GM23338 (cell line): ENCODE measurements around the gene MKNK1. TPM values are rescaled to one million over a fixed set of nuclear protein-coding genes. Genes with fewer than 3 reads are reported as not detected.

ENCODE experiments used
- ATAC-seq: fragments of 200-7000 bp; cut with Tn5 transposase; 3 replicates; pipeline ENCODE4 v1.9.1; 2020
- DNase-seq: peaks from one replicate; pipeline ENCODE4 v3.0.0-alpha.2; 2015; ENCODE audit warnings: low spot score
- H2AFZ ChIP-seq: fragments of 200-600 bp; sonication (generic); 2 replicates; pipeline ENCODE4 v1.8.0; 2016; ENCODE audit warnings: antibody characterized with exemption, mild to moderate bottlenecking, moderate library complexity
- H3F3A ChIP-seq: fragments of 200-600 bp; sonication (generic); replicated peaks from 2 replicates; pipeline ENCODE4 v1.8.0; 2017; ENCODE audit warnings: antibody characterized with exemption, mixed run types, low read depth
- H3K27ac ChIP-seq: fragments of 200-600 bp; sonication (generic); 2 replicates; pipeline ENCODE4 v1.6.1; 2016; ENCODE audit warnings: low read depth
- H3K27me3 ChIP-seq: fragments of 200-600 bp; sonication (generic); 2 replicates; pipeline ENCODE4 v1.8.0; 2016; ENCODE audit warnings: mild to moderate bottlenecking, mixed run types, moderate library complexity; ENCODE audit not compliant: insufficient read depth
- H3K36me3 ChIP-seq: fragments of 200-600 bp; sonication (generic); 2 replicates; pipeline ENCODE4 v1.8.0; 2016; ENCODE audit warnings: mild to moderate bottlenecking; ENCODE audit not compliant: insufficient read depth
- H3K4me1 ChIP-seq: fragments of 200-600 bp; sonication (generic); 2 replicates; pipeline ENCODE4 v1.8.0; 2016; ENCODE audit warnings: mild to moderate bottlenecking, moderate library complexity; ENCODE audit not compliant: insufficient read depth
- H3K4me2 ChIP-seq: fragments of 200-600 bp; sonication (generic); 2 replicates; pipeline ENCODE4 v1.7.1; 2017; ENCODE audit warnings: mixed run types
- H3K4me3 ChIP-seq: fragments of 200-600 bp; sonication (generic); 2 replicates; pipeline ENCODE4 v1.6.1; 2016; ENCODE audit warnings: mixed run types
- H3K79me2 ChIP-seq: fragments of 200-600 bp; sonication (generic); replicated peaks from 2 replicates; pipeline ENCODE4 v1.8.0; 2017; ENCODE audit warnings: mild to moderate bottlenecking; ENCODE audit not compliant: insufficient read depth
- H3K9me2 ChIP-seq: fragments of 200-600 bp; sonication (generic); 2 replicates; pipeline ENCODE4 v1.8.0; 2017; ENCODE audit not compliant: insufficient read depth
- H4K20me1 ChIP-seq: fragments of 200-600 bp; sonication (generic); replicated peaks from 2 replicates; pipeline ENCODE4 v1.8.0; 2017; ENCODE audit warnings: mild to moderate bottlenecking; ENCODE audit not compliant: insufficient read depth
- H3K27ac Mint-ChIP-seq: 2 replicates; pipeline ENCODE4 v1.8.0; 2020; ENCODE audit warnings: inconsistent platforms, mild to moderate bottlenecking, moderate library complexity, mixed read lengths
- H3K27me3 Mint-ChIP-seq: 3 replicates; pipeline ENCODE4 v1.8.0; 2022; ENCODE audit warnings: low read depth, mild to moderate bottlenecking, moderate library complexity, mixed read lengths, inconsistent platforms; ENCODE audit not compliant: insufficient read depth, poor library complexity
- H3K36me3 Mint-ChIP-seq: 3 replicates; pipeline ENCODE4 v1.8.0; 2021; ENCODE audit warnings: low read depth, mild to moderate bottlenecking, inconsistent platforms, moderate library complexity, mixed read lengths
- H3K4me1 Mint-ChIP-seq: 3 replicates; pipeline ENCODE4 v1.8.0; 2020; ENCODE audit warnings: mild to moderate bottlenecking, inconsistent platforms, mixed read lengths
- H3K4me3 Mint-ChIP-seq: 3 replicates; pipeline ENCODE4 v1.8.0; 2021; ENCODE audit warnings: moderate library complexity, mild to moderate bottlenecking, inconsistent platforms, mixed read lengths
- H3K9me3 Mint-ChIP-seq: 3 replicates; pipeline ENCODE4 v1.8.0; 2020; ENCODE audit warnings: moderate library complexity, mild to moderate bottlenecking, inconsistent platforms, mixed read lengths
- CREB1 ChIP-seq: fragments of 250-450 bp; sonication (Bioruptor Pico); IDR thresholded peaks from 2 replicates; pipeline ENCODE4 v1.5.0; 2020; ENCODE audit warnings: low read depth, mild to moderate bottlenecking, moderate library complexity
- EZH2 ChIP-seq: fragments of 200-600 bp; sonication (generic); IDR thresholded peaks from one replicate; pipeline ENCODE4 v1.8.0; 2017; ENCODE audit warnings: antibody characterized with exemption, mild to moderate bottlenecking, low read depth; ENCODE audit not compliant: unreplicated experiment
- EZH2phosphoT487 ChIP-seq: fragments of 200-600 bp; sonication (generic); IDR thresholded peaks from one replicate; pipeline ENCODE4 v1.8.1; 2018; ENCODE audit warnings: antibody characterized with exemption; ENCODE audit not compliant: unreplicated experiment
- JUNB ChIP-seq: IDR thresholded peaks from one replicate; pipeline ENCODE4 v1.6.1; 2016; ENCODE audit warnings: antibody characterized with exemption; ENCODE audit not compliant: unreplicated experiment
- NANOG ChIP-seq: IDR thresholded peaks from 2 replicates; pipeline ENCODE4 v1.6.1; 2016; ENCODE audit warnings: antibody characterized with exemption, borderline replicate concordance
- STAT1 ChIP-seq: IDR thresholded peaks from one replicate; pipeline ENCODE4 v1.6.1; 2016; ENCODE audit warnings: antibody characterized with exemption; ENCODE audit not compliant: unreplicated experiment
- ZNF114 ChIP-seq: fragments of 250-450 bp; sonication (Bioruptor Pico); IDR thresholded peaks from 2 replicates; pipeline ENCODE4 v1.5.0; 2020; ENCODE audit warnings: mild to moderate bottlenecking, moderate library complexity
- ZNF331 ChIP-seq: fragments of 250-450 bp; sonication (Bioruptor Pico); IDR thresholded peaks from 2 replicates; pipeline ENCODE4 v1.5.0; 2020; ENCODE audit warnings: low read depth, mild to moderate bottlenecking, moderate library complexity
- ZNF462 ChIP-seq: fragments of 250-450 bp; sonication (Bioruptor Pico); IDR thresholded peaks from 2 replicates; pipeline ENCODE4 v1.5.0; 2020; ENCODE audit warnings: mild to moderate bottlenecking, moderate library complexity
- polyA plus RNA-seq: library from polyadenylated mRNA; unstranded; fragments of >200 nt; fragmentation: Nextera tagmentation; extraction: Ambion mirVana; gene quantifications from 2 replicates; pipeline ENCODE4 v1.2.1, GENCODE V29; 2016
- total RNA-seq: library from RNA; depleted of rRNA; stranded (reverse); fragments of >200 nt; shearing (Covaris generic); gene quantifications from 2 replicates; pipeline ENCODE4 v1.2.3, GENCODE V29; 2014
- TF ChIP-seq, protein P1 (sequence below): IDR thresholded peaks from 2 replicates; pipeline ENCODE4 v1.6.1; 2016; ENCODE audit warnings: antibody characterized with exemption
- TF ChIP-seq, protein P2 (sequence below), 2 experiments: fragments of 200-600 bp in 1 of 2; sonication (generic) in 1 of 2; conservative IDR thresholded peaks; 2 replicates each; pipeline versions ENCODE4 v1.5.1 to v1.6.1; 2016 to 2017; ENCODE audit warnings: antibody characterized with exemption in 2 of 2, low read depth in 2 of 2, mild to moderate bottlenecking in 2 of 2, moderate library complexity in 1 of 2

Gene MKNK1
- total and polyA plus RNA-seq, 2 experiments from 2014 or later: 11.8 to 20.5 TPM

DNA sequence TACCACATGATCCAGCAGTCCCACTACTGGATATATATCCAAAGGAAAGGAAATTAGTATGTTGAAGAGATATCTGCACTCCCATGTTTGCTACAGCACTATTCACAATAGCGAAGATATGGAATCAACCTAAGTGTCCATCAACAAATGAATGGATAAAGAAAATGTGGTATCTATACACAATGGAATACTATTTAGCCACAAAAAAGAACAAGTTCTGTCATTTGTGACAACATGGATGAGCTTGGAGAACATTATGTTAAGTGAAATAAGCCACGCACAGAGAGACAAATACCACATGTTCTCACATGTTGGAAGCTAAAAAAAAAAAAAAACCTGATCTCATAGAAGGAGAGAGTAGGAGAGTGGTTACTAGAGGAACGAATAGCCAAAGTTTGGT lies 46.4 kb upstream of the MKNK1 start (continued):
- no peak for TF ChIP-seq EZH2
- TF ChIP-seq CREB1 (CRISPR knock-in tag): no peak
- no peak for TF ChIP-seq NANOG

DNA sequence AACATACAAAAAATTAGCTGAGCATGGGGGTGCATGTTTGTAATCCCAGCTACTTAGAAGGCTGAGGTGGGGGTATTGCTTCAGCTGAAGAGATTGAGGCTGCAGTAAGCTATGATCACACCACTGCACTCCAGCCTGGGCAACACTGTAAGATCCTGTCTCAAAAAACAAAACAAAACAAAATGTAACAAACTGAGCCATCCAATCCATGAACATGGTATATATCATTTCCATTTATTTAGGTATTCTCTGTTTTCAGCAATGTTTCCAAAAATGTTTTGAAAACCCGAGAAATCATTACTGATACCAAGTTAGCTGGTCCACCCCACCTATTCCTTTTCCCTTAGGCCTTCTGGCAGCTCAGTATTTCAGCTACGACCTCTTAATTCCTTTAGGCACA lies 45.7 kb upstream of the MKNK1 start:
- Mint-ChIP-seq H3K4me1 (no peaks in the 10 kb centered on the region), H3K4me3 (no peak overlapping the region), H3K36me3 (peaks cover 65% of the 10 kb centered on the region), H3K27ac (no peak overlapping the region), H3K9me3 (peaks cover 15% of the 10 kb centered on the region; the same call in 2 of the 3 replicates), H3K27me3 (no peaks in the 10 kb centered on the region)
- no peak for ATAC-seq
- Histone ChIP-seq H3K27ac (no peak overlapping the region), H3F3A (no peaks in the 10 kb centered on the region), H3K4me1 (no peaks in the 10 kb centered on the region), H3K36me3 (peaks cover 19% of the 10 kb centered on the region), H3K4me2 (no peak overlapping the region), H3K4me3 (no peak overlapping the region), H2AFZ (no peak overlapping the region), H3K79me2 (no peaks in the 10 kb centered on the region), H4K20me1 (no peaks in the 10 kb centered on the region; the same call in 1 of the 2 replicates), H3K9me2 (no peaks in the 10 kb centered on the region), H3K27me3 (no peaks in the 10 kb centered on the region)
- TF ChIP-seq EZH2 (no peak), NANOG (no peak), JUNB (no peak)
- no peak for DNase-seq

- Histone ChIP-seq H3K9me2 (no peaks in the 10 kb centered on the region), H4K20me1 (no peaks in the 10 kb centered on the region; the same call in 1 of the 2 replicates), H3K36me3 (peaks cover 19% of the 10 kb centered on the region), H3K79me2 (no peaks in the 10 kb centered on the region), H3K4me1 (no peaks in the 10 kb centered on the region), H3K4me2 (no peak overlapping the region), H3K4me3 (no peak overlapping the region), H3K27me3 (no peaks in the 10 kb centered on the region), H3K27ac (no peak overlapping the region), H3F3A (no peaks in the 10 kb centered on the region), H2AFZ (no peak overlapping the region)
- Mint-ChIP-seq H3K27me3 (no peaks in the 10 kb centered on the region), H3K4me3 (no peak overlapping the region), H3K4me1 (no peaks in the 10 kb centered on the region), H3K27ac (no peak overlapping the region), H3K9me3 (peaks cover 15% of the 10 kb centered on the region; the same call in 2 of the 3 replicates), H3K36me3 (peaks cover 57% of the 10 kb centered on the region)
- no peak for DNase-seq
- ATAC-seq: no peak
- TF ChIP-seq EZH2phosphoT487: no peak
- TF ChIP-seq, protein P1, sequence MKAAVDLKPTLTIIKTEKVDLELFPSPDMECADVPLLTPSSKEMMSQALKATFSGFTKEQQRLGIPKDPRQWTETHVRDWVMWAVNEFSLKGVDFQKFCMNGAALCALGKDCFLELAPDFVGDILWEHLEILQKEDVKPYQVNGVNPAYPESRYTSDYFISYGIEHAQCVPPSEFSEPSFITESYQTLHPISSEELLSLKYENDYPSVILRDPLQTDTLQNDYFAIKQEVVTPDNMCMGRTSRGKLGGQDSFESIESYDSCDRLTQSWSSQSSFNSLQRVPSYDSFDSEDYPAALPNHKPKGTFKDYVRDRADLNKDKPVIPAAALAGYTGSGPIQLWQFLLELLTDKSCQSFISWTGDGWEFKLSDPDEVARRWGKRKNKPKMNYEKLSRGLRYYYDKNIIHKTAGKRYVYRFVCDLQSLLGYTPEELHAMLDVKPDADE: no peak
- TF ChIP-seq STAT1: no peak
- TF ChIP-seq CREB1 (CRISPR knock-in tag): no peak
- TF ChIP-seq EZH2: no peak
- TF ChIP-seq, protein P2, sequence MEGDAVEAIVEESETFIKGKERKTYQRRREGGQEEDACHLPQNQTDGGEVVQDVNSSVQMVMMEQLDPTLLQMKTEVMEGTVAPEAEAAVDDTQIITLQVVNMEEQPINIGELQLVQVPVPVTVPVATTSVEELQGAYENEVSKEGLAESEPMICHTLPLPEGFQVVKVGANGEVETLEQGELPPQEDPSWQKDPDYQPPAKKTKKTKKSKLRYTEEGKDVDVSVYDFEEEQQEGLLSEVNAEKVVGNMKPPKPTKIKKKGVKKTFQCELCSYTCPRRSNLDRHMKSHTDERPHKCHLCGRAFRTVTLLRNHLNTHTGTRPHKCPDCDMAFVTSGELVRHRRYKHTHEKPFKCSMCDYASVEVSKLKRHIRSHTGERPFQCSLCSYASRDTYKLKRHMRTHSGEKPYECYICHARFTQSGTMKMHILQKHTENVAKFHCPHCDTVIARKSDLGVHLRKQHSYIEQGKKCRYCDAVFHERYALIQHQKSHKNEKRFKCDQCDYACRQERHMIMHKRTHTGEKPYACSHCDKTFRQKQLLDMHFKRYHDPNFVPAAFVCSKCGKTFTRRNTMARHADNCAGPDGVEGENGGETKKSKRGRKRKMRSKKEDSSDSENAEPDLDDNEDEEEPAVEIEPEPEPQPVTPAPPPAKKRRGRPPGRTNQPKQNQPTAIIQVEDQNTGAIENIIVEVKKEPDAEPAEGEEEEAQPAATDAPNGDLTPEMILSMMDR (conservative IDR thresholded peaks at IDR 0.05; ENCODE audit: low read depth in 2 of 2): no peak
- no peak for TF ChIP-seq ZNF114 (CRISPR knock-in tag)
- TF ChIP-seq ZNF462 (CRISPR knock-in tag): no peak
- no peak for TF ChIP-seq NANOG
- no peak for TF ChIP-seq ZNF331
Measured at GRCh38 chr1:46647611-46648010, 43.5 kb upstream of the MKNK1 start.
